ENCODE data around the gene MMP23B. TPM values are rescaled to one million over a fixed set of nuclear protein-coding genes. Genes with fewer than 3 reads are reported as not detected.

Gene MMP23B
- total RNA-seq, 1 experiment from 2014 or later, result 4.9 TPM

DNA sequence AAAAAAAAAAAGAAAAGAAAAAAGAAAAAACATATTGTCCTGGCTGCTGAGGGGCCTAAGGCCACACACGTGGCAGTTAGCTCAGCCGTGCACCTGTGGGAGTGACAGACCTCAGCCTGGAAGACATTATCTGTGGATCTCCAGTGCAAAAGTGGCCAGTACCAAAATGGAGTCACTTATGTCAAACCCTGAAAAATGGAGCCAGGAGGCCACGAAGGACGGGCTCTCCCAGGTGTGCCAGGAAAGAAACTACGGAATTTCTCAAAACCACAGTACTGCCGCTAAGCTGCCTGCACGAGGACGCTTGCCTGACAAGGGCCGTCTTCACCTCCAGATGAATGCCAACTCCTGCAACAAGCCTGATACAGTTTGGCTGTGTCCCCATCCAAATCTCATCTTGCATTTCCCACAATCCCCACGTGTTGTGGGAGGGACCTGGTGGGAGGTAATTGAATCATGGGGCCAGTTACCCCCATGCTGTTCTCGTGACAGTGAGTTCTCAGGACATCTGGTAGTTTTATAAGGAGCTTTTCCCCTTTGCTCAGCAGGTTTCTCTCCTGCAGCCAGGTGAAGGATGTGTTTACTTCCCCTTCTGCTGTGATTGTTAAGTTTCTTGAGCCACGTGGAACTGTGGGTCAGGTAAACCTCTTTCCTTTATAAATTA lies 22.0 kb upstream of the MMP23B start:
- CTCF ChIA-PET, result no interaction called here

DNA sequence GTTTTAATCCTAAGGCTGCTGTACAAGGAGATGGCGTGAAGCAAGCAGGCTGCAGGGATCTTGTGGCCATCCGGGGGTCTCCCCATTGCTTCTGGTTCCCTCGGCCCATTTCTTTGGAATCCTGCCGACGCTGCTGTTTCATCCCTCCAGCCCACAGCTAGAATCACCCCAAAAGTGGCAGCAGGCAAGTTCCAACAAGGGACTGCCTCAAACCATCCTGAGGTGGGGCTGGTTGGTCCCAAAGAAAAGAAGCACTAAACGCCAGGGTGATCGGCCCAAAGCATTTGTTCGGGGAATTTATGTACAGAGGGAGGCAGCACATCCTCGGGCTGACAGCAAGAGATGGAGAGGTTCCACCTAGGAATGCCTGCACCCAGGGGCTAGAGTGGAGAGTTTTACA lies 21.2 kb upstream of the MMP23B start:
- Histone ChIP-seq H3K27me3 (ENCODE audit: insufficient read depth, low read depth) (no peaks in the 10 kb centered on the region), H3K9me2 (ENCODE audit: insufficient read depth) (no peaks in the 10 kb centered on the region), H2AFZ (no peak overlapping the region), H3K9me3 (ENCODE audit: insufficient read depth, low read depth) (no peaks in the 10 kb centered on the region), H3K4me2 (no peak overlapping the region), H3K4me1 (replicated peaks; ENCODE audit: insufficient read depth) (peaks cover 13% of the 10 kb centered on the region), H3K27ac (no peak overlapping the region), H3K4me3 (no peak overlapping the region), H4K20me1 (ENCODE audit: insufficient read depth) (peaks cover 14% of the 10 kb centered on the region), H3K36me3 (ENCODE audit: low read depth) (no peaks in the 10 kb centered on the region), H3F3A (ENCODE audit: insufficient read depth, low read depth) (peaks cover 12% of the 10 kb centered on the region; the same call in 1 of the 2 replicates), H3K79me2 (ENCODE audit: low read depth) (peaks cover 20% of the 10 kb centered on the region)
- intact Hi-C loops (cut with micrococcal nuclease; ENCODE audit: unreplicated experiment), result no loop called here
- no peak for DNase-seq
- ChIA-PET POLR2A (ENCODE audit: unreplicated experiment) (interaction anchor here (0.6 kb wide), 1 partner anchor 284 kb away, joined by 3 read pairs; no protein-coding TSS in a partner anchor), CTCF (no interaction called here)
- TF ChIP-seq EZH2 (IDR thresholded peaks at IDR 0.05; ENCODE audit: low read depth), result no peak
- TF ChIP-seq, protein P1, sequence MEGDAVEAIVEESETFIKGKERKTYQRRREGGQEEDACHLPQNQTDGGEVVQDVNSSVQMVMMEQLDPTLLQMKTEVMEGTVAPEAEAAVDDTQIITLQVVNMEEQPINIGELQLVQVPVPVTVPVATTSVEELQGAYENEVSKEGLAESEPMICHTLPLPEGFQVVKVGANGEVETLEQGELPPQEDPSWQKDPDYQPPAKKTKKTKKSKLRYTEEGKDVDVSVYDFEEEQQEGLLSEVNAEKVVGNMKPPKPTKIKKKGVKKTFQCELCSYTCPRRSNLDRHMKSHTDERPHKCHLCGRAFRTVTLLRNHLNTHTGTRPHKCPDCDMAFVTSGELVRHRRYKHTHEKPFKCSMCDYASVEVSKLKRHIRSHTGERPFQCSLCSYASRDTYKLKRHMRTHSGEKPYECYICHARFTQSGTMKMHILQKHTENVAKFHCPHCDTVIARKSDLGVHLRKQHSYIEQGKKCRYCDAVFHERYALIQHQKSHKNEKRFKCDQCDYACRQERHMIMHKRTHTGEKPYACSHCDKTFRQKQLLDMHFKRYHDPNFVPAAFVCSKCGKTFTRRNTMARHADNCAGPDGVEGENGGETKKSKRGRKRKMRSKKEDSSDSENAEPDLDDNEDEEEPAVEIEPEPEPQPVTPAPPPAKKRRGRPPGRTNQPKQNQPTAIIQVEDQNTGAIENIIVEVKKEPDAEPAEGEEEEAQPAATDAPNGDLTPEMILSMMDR (conservative IDR thresholded peaks at IDR 0.05), result no peak
- no TSS peak for BruUV-seq (replicated peaks)

More for the DNA sequence above, 22.0 kb upstream of the MMP23B start:
- POLR2A ChIA-PET (ENCODE audit: unreplicated experiment), result interaction anchor here (0.6 kb wide), 1 partner anchor 283 kb away, joined by 3 read pairs; no protein-coding TSS in a partner anchor
- peaks cover 13% of the 10 kb centered on the region for H3K4me1 ChIP-seq (replicated peaks; ENCODE audit: insufficient read depth)
- no TSS peak for BruUV-seq (replicated peaks)
- no peaks in the 10 kb centered on the region for H3K36me3 ChIP-seq (ENCODE audit: low read depth)
- H3K79me2 ChIP-seq (ENCODE audit: low read depth), result peaks cover 19% of the 10 kb centered on the region
- no peak overlapping the region for H2AFZ ChIP-seq
- no peak for TF ChIP-seq EZH2 (IDR thresholded peaks at IDR 0.05; ENCODE audit: low read depth)
- TF ChIP-seq, protein P1 (conservative IDR thresholded peaks at IDR 0.05), result no peak
- no peak overlapping the region for H3K4me2 ChIP-seq
- H3K9me2 ChIP-seq (ENCODE audit: insufficient read depth), result no peaks in the 10 kb centered on the region
- no peak for DNase-seq
- H3K9me3 ChIP-seq (ENCODE audit: insufficient read depth, low read depth), result no peaks in the 10 kb centered on the region
- H3K27ac ChIP-seq, result no peak overlapping the region
- H3K27me3 ChIP-seq (ENCODE audit: insufficient read depth, low read depth), result no peaks in the 10 kb centered on the region
- intact Hi-C loops (cut with micrococcal nuclease; ENCODE audit: unreplicated experiment), result no loop called here
- H3K4me3 ChIP-seq, result no peak overlapping the region
- H4K20me1 ChIP-seq (ENCODE audit: insufficient read depth), result peaks cover 14% of the 10 kb centered on the region
- H3F3A ChIP-seq (ENCODE audit: insufficient read depth, low read depth), result peaks cover 8% of the 10 kb centered on the region; the same call in 1 of the 2 replicates

DNA sequence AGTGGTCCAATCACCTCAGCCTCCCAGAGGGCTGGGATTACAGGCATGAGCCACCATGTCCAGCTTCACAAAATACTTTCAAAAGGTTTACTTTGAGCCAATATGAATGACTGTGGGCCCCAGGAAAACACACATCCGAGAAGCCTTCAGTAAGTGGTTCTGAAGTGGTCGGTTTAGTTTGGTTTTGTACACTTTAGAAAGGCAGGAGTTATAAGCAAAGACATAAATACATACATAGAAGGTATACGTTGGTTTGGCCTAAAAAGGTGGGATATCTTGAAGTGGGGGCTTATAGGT lies 19.9 kb upstream of the MMP23B start:
- no peak for TF ChIP-seq EZH2 (IDR thresholded peaks at IDR 0.05; ENCODE audit: low read depth)
- TF ChIP-seq, protein P1 (conservative IDR thresholded peaks at IDR 0.05), result no peak
- no TSS peak for BruUV-seq (replicated peaks)
- no peaks in the 10 kb centered on the region for H3K36me3 ChIP-seq (ENCODE audit: low read depth)
- H3K9me2 ChIP-seq (ENCODE audit: insufficient read depth), result no peaks in the 10 kb centered on the region
- H3K9me3 ChIP-seq (ENCODE audit: insufficient read depth, low read depth), result no peaks in the 10 kb centered on the region
- no peak for DNase-seq
- ChIA-PET CTCF (no interaction called here), POLR2A (ENCODE audit: unreplicated experiment) (interaction anchor here (0.7 kb wide), 1 partner anchor 33 kb away, joined by 10 read pairs; no protein-coding TSS in a partner anchor)
- H3K79me2 ChIP-seq (ENCODE audit: low read depth), result peaks cover 29% of the 10 kb centered on the region
- H3K4me2 ChIP-seq, result no peak overlapping the region
- H3K27ac ChIP-seq, result no peak overlapping the region
- peaks cover 18% of the 10 kb centered on the region for H3K4me1 ChIP-seq (replicated peaks; ENCODE audit: insufficient read depth)
- peaks cover 14% of the 10 kb centered on the region for H4K20me1 ChIP-seq (ENCODE audit: insufficient read depth)
- no peak overlapping the region for H3K4me3 ChIP-seq
- intact Hi-C loops (cut with micrococcal nuclease; ENCODE audit: unreplicated experiment), result no loop called here
- no peak overlapping the region for H2AFZ ChIP-seq
- H3K27me3 ChIP-seq (ENCODE audit: insufficient read depth, low read depth), result no peaks in the 10 kb centered on the region
- peaks cover 12% of the 10 kb centered on the region; the same call in 1 of the 2 replicates for H3F3A ChIP-seq (ENCODE audit: insufficient read depth, low read depth)

Measured in PC-9 (cell line).